Liver (tissue), 9 donors: ENCODE results near the gene HDAC6. TPM values are rescaled to one million over a fixed set of nuclear protein-coding genes. Genes with fewer than 3 reads are reported as not detected.
"Not testable (repeated sequence)": the region's sequence is repeated elsewhere in the genome, so short reads cannot be mapped to it uniquely, and the experiment has no call there.

Experiments
- DNase-seq: peaks from one replicate; pipeline ENCODE4 v3.0.0-alpha.2; 2017; ENCODE audit warnings: low spot score
- H3K27ac ChIP-seq, 2 donors: one replicate each; pipeline ENCODE4 v1.7.0; 2013; ENCODE audit warnings: inconsistent platforms in 2 of 2, low read length in 2 of 2, control low read depth in 1 of 2, low read depth in 1 of 2, mild to moderate bottlenecking in 1 of 2
- H3K27me3 ChIP-seq, 4 donors: one replicate each; pipeline versions ENCODE4 v1.6.1 to v1.7.0; 2013; ENCODE audit warnings: low read length in 3 of 4, inconsistent platforms in 1 of 4, mild to moderate bottlenecking in 1 of 4, moderate library complexity in 1 of 4; ENCODE audit not compliant: control insufficient read depth in 4 of 4, insufficient read depth in 4 of 4
- H3K36me3 ChIP-seq, 4 donors: one replicate each; pipeline versions ENCODE4 v1.6.1 to v1.7.0; 2013; ENCODE audit warnings: low read length in 3 of 4, mild to moderate bottlenecking in 3 of 4, low read depth in 1 of 4, moderate library complexity in 1 of 4; ENCODE audit not compliant: control insufficient read depth in 4 of 4, insufficient read depth in 3 of 4
- H3K4me1 ChIP-seq, 4 donors: one replicate each; pipeline versions ENCODE4 v1.6.1 to v1.7.0; 2013; ENCODE audit warnings: low read length in 3 of 4, mild to moderate bottlenecking in 3 of 4, moderate library complexity in 1 of 4; ENCODE audit not compliant: control insufficient read depth in 4 of 4, insufficient read depth in 4 of 4
- H3K4me3 ChIP-seq, 3 donors: one replicate each; pipeline versions ENCODE4 v1.6.1 to v1.7.0; 2013; ENCODE audit warnings: low read length in 3 of 3, control low read depth in 1 of 3, low read depth in 1 of 3, mild to moderate bottlenecking in 1 of 3
- H3K9ac ChIP-seq, 2 donors: one replicate each; pipeline ENCODE4 v1.7.0; 2013; ENCODE audit warnings: low read length in 2 of 2, mild to moderate bottlenecking in 2 of 2, moderate library complexity in 2 of 2, control low read depth in 1 of 2, low read depth in 1 of 2
- H3K9me3 ChIP-seq, 4 donors: one replicate each; pipeline versions ENCODE4 v1.6.1 to v1.7.0; 2013; ENCODE audit warnings: low read length in 3 of 4; ENCODE audit not compliant: control insufficient read depth in 4 of 4
- ATF3 ChIP-seq: IDR thresholded peaks from 2 replicates; pipeline ENCODE4 v1.6.1; 2016; ENCODE audit warnings: antibody characterized with exemption
- CTCF ChIP-seq: fragments of 150-350 bp; IDR thresholded peaks from 2 replicates; pipeline ENCODE4 v1.5.1; 2017; ENCODE audit warnings: improper control_type of control experiment, low read depth, low read length; ENCODE audit not compliant: missing input control
- EGR1 ChIP-seq, 2 donors: IDR thresholded peaks; 2 replicates each; pipeline ENCODE4 v1.6.1; 2016 to 2018; ENCODE audit warnings: antibody characterized with exemption in 2 of 2, low read depth in 2 of 2
- FOXA1 ChIP-seq: IDR thresholded peaks from 2 replicates; pipeline ENCODE4 v1.6.1; 2016; ENCODE audit warnings: antibody characterized with exemption
- FOXA2 ChIP-seq: IDR thresholded peaks from 2 replicates; pipeline ENCODE4 v1.6.1; 2016; ENCODE audit warnings: antibody characterized with exemption
- GABPA ChIP-seq, 2 donors: IDR thresholded peaks in 1 of 2; conservative IDR thresholded peaks in 1 of 2; 2 replicates each; pipeline ENCODE4 v1.6.1; 2016; ENCODE audit warnings: antibody characterized with exemption in 2 of 2, mild to moderate bottlenecking in 1 of 2, moderate library complexity in 1 of 2
- HNF4A ChIP-seq, 2 donors: conservative IDR thresholded peaks; 2 replicates each; pipeline ENCODE4 v1.6.1; 2016; ENCODE audit warnings: antibody characterized with exemption in 2 of 2, mild to moderate bottlenecking in 2 of 2
- HNF4G ChIP-seq: IDR thresholded peaks from 2 replicates; pipeline ENCODE4 v1.6.1; 2016; ENCODE audit warnings: antibody characterized with exemption
- JUND ChIP-seq, 2 donors: IDR thresholded peaks; 2 replicates each; pipeline ENCODE4 v1.6.1; 2016; ENCODE audit warnings: antibody characterized with exemption in 2 of 2
- MAX ChIP-seq: IDR thresholded peaks from 2 replicates; pipeline ENCODE4 v1.6.1; 2016; ENCODE audit warnings: antibody characterized with exemption
- NR2F2 ChIP-seq: IDR thresholded peaks from 2 replicates; pipeline ENCODE4 v1.6.1; 2016; ENCODE audit warnings: antibody characterized with exemption
- RAD21 ChIP-seq, 2 donors: IDR thresholded peaks; 2 replicates each; pipeline ENCODE4 v1.6.1; 2016; ENCODE audit warnings: antibody characterized with exemption in 2 of 2, mild to moderate bottlenecking in 2 of 2
- REST ChIP-seq: IDR thresholded peaks from 2 replicates; pipeline ENCODE4 v1.6.1; 2016; ENCODE audit warnings: antibody characterized with exemption, mild to moderate bottlenecking
- RXRA ChIP-seq, 2 donors: IDR thresholded peaks; 2 replicates each; pipeline ENCODE4 v1.6.1; 2017 to 2018; ENCODE audit warnings: antibody characterized with exemption in 2 of 2, mild to moderate bottlenecking in 1 of 2
- SP1 ChIP-seq: IDR thresholded peaks from 2 replicates; pipeline ENCODE4 v1.6.1; 2018; ENCODE audit warnings: antibody characterized with exemption, mild to moderate bottlenecking
- TAF1 ChIP-seq: conservative IDR thresholded peaks from 2 replicates; pipeline ENCODE4 v1.6.1; 2016; ENCODE audit warnings: antibody characterized with exemption, mild to moderate bottlenecking
- YY1 ChIP-seq: IDR thresholded peaks from 2 replicates; pipeline ENCODE4 v1.6.1; 2016; ENCODE audit warnings: antibody characterized with exemption, mild to moderate bottlenecking
- ZBTB33 ChIP-seq: IDR thresholded peaks from 2 replicates; pipeline ENCODE4 v1.6.1; 2016; ENCODE audit warnings: antibody characterized with exemption
- WGBS: extraction: QIAGEN DNeasy Blood & Tissue Kit; methylation state at CpG from one replicate; pipeline ENCODE4 v1.1.7; 2013; 5-methylcytosine and 5-hydroxymethylcytosine counted together
- polyA plus RNA-seq, 2 donors: library from polyadenylated mRNA; stranded (reverse) in 1 of 2; unstranded in 1 of 2; fragments of 200-250 nt in 1 of 2; fragments of >200 nt in 1 of 2; fragmentation: Nextera tagmentation in 1 of 2; extraction: Ambion mirVana in 1 of 2; gene quantifications; one replicate each; pipeline versions ENCODE4 v1.2.1 to v1.2.3, GENCODE V29; 2013 to 2015
- total RNA-seq, 2 donors: library from RNA; depleted of rRNA; stranded (reverse); fragments of >200 nt; gene quantifications; one replicate each; pipeline ENCODE4 v1.2.3, GENCODE V29; 2014
- donor health status: healthy.
- donor health status: healthy.
- donor health status: healthy.
- donor health status: healthy.
- donor health status: healthy.

Gene HDAC6
- total and polyA plus RNA-seq, 4 donors, result 48.1 to 80.5 (median 56.8) TPM

GRCh38 chrX:48818866-48819265 is 17.0 kb downstream of the HDAC6 start:
- H3K36me3 ChIP-seq, result peaks cover 12 to 75% (median 21%) of the 10 kb centered on the region in 4 donors
- over 99% methylated on average over 4 of the region's 4 CpGs for WGBS
- H3K27ac ChIP-seq, result no peak overlapping the region
- no peaks in the 10 kb centered on the region for H3K27me3 ChIP-seq
- no peaks in the 10 kb centered on the region for H3K9me3 ChIP-seq
- no peak overlapping the region for H3K9ac ChIP-seq
- no peak for DNase-seq
- no peak for TF ChIP-seq JUND (IDR thresholded peaks at IDR 0.05)
- TF ChIP-seq TAF1, result no peak
- TF ChIP-seq ATF3, result no peak
- no peak for TF ChIP-seq NR2F2
- no peak for TF ChIP-seq ZBTB33
- no peak for TF ChIP-seq EGR1 (IDR thresholded peaks at IDR 0.05; ENCODE audit: low read depth in 2 of 2)
- TF ChIP-seq CTCF, result no peak
- no peak for TF ChIP-seq MAX
- TF ChIP-seq FOXA2, result no peak
- no peak for TF ChIP-seq HNF4G
- H3K4me1 ChIP-seq, result peaks cover 0 to 5% (median 1%) of the 10 kb centered on the region in 4 donors
- no peak overlapping the region for H3K4me3 ChIP-seq

- H3K36me3 ChIP-seq, result peaks cover 12 to 80% (median 23%) of the 10 kb centered on the region in 4 donors
- DNase-seq, H3K9ac ChIP-seq, H3K4me1 ChIP-seq, H3K27ac ChIP-seq, H3K27me3 ChIP-seq, H3K9me3 ChIP-seq, H3K4me3 ChIP-seq: not testable (repeated sequence)
- TF ChIP-seq HNF4A (conservative IDR thresholded peaks at IDR 0.05), result peak in 1 of 2 donors; percentile 4
- WGBS, result 66% methylated on average over 9 of the region's 9 CpGs
Measured at GRCh38 chrX:48819394-48819793, 17.5 kb downstream of the HDAC6 start.

GRCh38 chrX:48823053-48823452 is 21.2 kb downstream of the HDAC6 start:
- Histone ChIP-seq H3K27ac (no peak overlapping the region), H3K9me3 (peaks cover 0 to 2% (median 0%) of the 10 kb centered on the region in 4 donors), H3K4me1 (peaks cover 0 to 5% (median 1%) of the 10 kb centered on the region in 4 donors), H3K27me3 (no peaks in the 10 kb centered on the region), H3K36me3 (peaks cover 8 to 57% (median 21%) of the 10 kb centered on the region in 4 donors), H3K9ac (no peak overlapping the region), H3K4me3 (no peak overlapping the region)
- DNase-seq, result no peak
- 91% methylated on average over 6 of the region's 6 CpGs for WGBS
- no peak for TF ChIP-seq ZBTB33
- no peak for TF ChIP-seq FOXA2
- no peak for TF ChIP-seq FOXA1
- TF ChIP-seq EGR1 (IDR thresholded peaks at IDR 0.05; ENCODE audit: low read depth in 2 of 2), result no peak
- TF ChIP-seq JUND (IDR thresholded peaks at IDR 0.05), result no peak
- no peak for TF ChIP-seq TAF1
- no peak for TF ChIP-seq GABPA (IDR thresholded peaks at IDR 0.05 in 1 of 2, conservative IDR thresholded peaks at IDR 0.05 in 1 of 2)
- no peak for TF ChIP-seq MAX
- no peak for TF ChIP-seq SP1
- TF ChIP-seq YY1, result no peak
- TF ChIP-seq HNF4A (conservative IDR thresholded peaks at IDR 0.05), result no peak
- no peak for TF ChIP-seq RXRA (IDR thresholded peaks at IDR 0.05)
- TF ChIP-seq RAD21 (IDR thresholded peaks at IDR 0.05), result no peak
- no peak for TF ChIP-seq REST
